Measurements from ENCODE around the gene CABCOCO1.

- TF ChIP-seq CTCF (IDR thresholded peaks at IDR 0.05; ENCODE audit: low read depth, low read length) (no peak), EZH2phosphoT487 (IDR thresholded peaks at IDR 0.05; ENCODE audit: low read depth) (no peak)
These were observed 104.2 kb downstream of the CABCOCO1 start for GRCh38 chr10:61766927-61767326.
